Measurements from ENCODE around the gene C1orf50.
A peak's percentile ranks its signal among the peaks of the same experiment; 100 is the strongest.
"Not testable (repeated sequence)": the region's sequence is repeated elsewhere in the genome, so short reads cannot be mapped to it uniquely, and the experiment has no call there.

C1orf50 gene

GRCh38 chr1:42766741-42767509 lies at the start of gene C1orf50, which contains the start of gene P3H1:
TSS of gene C1orf50 (plus strand) at chr1:42767249. CDS start at chr1:42767312, 63 bp downstream.
TSS of gene P3H1 (minus strand) at chr1:42767028. CDS start at chr1:42766971, 57 bp downstream.
- DNase-seq (ENCODE audit: low spot score): peak; percentile 98

DNA sequence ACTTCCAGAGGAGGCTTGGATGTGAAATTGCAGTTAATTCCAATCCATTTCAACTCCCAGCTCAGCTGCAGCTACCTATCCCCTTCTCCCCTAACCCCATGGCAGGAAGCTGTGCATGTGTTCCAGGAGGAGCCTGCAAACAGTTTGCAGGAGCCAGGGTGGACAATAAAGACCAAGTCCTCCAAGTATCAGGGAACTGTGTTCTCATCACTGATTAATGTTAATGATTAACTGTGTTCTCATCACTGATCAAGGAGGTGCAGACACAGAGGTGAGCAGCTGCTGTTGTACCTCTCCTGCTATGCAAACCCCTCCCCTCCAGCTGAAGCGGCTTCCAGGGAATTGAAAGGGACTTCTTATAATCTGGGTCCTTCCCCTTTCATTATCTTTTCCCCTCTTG lies 46.2 kb upstream of the C1orf50 start:
- DNase-seq (ENCODE audit: low spot score): no peak

- DNase-seq (ENCODE audit: low spot score): no peak
Observed at GRCh38 chr1:42721926-42722325, 45.1 kb upstream of the C1orf50 start.

- not testable (repeated sequence) for DNase-seq (ENCODE audit: low spot score)
Observed at GRCh38 chr1:42722403-42722802, 44.6 kb upstream of the C1orf50 start.

- DNase-seq (ENCODE audit: low spot score): no peak
Observed at GRCh38 chr1:42723511-42723910, 43.5 kb upstream of the C1orf50 start.

GRCh38 chr1:42725820-42726219 lies 41.2 kb upstream of the C1orf50 start:
- not testable (repeated sequence) for DNase-seq (ENCODE audit: low spot score)

GRCh38 chr1:42730002-42730401 lies 37.0 kb upstream of the C1orf50 start:
- no peak for DNase-seq (ENCODE audit: low spot score)

DNA sequence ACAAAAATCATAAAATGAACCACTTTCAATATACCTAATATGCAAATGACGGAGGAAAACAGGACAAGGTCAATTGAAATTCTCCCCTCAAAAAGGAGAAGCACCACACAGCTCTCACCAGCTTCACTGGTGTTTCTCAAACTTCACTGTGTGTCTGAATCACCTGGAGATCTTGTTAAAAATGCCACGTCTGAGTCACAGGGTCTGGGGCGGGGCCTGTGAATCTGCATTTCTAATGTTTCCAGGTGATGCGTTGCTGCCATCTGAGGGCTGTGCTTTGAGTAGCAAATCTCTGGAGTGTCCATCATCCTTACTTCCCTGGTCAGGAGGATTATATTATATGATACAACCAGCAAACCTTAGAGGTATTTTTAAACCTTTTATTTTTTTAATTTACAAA lies 36.1 kb upstream of the C1orf50 start:
- DNase-seq (ENCODE audit: low spot score): no peak

DNA sequence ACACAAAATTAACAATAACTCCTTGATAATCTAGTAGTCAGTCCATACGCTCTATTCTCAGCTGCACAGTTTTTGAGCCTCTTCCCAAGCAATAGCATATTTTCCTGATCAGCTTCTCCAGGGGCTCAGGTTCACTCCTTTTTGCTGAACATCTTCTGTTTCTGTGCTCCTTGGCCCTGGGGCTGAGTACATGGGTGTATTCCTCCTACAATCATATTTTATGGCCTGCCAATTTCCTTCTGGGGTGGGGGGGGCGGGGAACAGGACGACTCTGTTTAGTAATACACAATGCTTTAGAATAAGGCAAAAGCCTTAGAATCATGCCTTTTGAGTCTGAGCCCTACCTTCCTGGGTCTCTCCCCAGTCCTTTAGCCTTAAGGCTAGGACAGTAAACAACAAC lies 35.5 kb upstream of the C1orf50 start:
- no peak for DNase-seq (ENCODE audit: low spot score)

- DNase-seq (ENCODE audit: low spot score): peak; percentile 5
Observed at GRCh38 chr1:42732126-42732680, 34.8 kb upstream of the C1orf50 start.

GRCh38 chr1:42733415-42734200 lies 33.4 kb upstream of the C1orf50 start:
- peak; percentile 1 for DNase-seq (ENCODE audit: low spot score)

- DNase-seq (ENCODE audit: low spot score): no peak
Observed at GRCh38 chr1:42734201-42735035, 32.6 kb upstream of the C1orf50 start.

DNA sequence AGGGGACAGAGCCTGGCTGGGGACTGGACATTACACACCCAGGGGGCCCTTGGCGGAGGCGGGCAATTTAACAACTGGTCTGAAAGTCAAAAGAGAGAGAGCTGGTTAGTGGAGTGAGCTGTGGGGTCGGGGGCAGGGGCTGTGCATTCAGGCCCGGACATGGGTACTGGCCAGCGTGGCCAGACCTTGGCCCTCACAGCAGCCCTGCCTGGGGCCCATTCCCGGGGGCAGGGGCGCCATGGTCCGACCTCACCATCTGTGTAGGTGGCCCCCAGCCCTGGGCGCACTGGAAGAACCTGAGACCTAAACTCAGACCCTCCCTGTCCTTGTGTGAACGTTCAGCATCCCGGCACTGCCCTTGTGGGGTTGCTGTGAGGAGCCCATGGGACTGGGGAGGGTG lies 32.0 kb upstream of the C1orf50 start:
- no peak for DNase-seq (ENCODE audit: low spot score)

GRCh38 chr1:42735477-42736105 lies 31.5 kb upstream of the C1orf50 start:
- no peak for DNase-seq (ENCODE audit: low spot score)

- peak; percentile 73 for DNase-seq (ENCODE audit: low spot score)
Observed at GRCh38 chr1:42736152-42736551, 30.9 kb upstream of the C1orf50 start.

GRCh38 chr1:42736571-42737200 lies 30.4 kb upstream of the C1orf50 start:
- no peak for DNase-seq (ENCODE audit: low spot score)

DNA sequence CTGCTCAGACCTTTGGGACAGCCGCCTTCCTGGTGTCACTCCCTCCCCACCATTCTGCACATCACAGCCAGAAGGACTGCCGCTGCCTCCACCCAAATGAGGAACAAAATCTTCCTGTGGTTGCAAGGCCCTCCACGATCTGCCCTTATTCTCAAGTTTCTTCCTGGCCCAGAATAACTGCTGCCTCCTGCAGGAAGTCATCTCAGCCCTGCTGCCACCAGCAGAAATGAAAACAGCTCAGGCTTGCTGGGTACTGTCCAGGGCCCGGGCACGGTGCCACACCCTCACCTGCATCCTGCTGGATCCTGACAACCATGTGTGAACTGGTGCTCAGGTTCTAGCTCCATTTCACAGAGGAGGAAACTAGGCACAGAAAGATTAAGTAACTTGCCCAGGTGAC lies 29.8 kb upstream of the C1orf50 start:
- DNase-seq (ENCODE audit: low spot score): peak; percentile 19

DNA sequence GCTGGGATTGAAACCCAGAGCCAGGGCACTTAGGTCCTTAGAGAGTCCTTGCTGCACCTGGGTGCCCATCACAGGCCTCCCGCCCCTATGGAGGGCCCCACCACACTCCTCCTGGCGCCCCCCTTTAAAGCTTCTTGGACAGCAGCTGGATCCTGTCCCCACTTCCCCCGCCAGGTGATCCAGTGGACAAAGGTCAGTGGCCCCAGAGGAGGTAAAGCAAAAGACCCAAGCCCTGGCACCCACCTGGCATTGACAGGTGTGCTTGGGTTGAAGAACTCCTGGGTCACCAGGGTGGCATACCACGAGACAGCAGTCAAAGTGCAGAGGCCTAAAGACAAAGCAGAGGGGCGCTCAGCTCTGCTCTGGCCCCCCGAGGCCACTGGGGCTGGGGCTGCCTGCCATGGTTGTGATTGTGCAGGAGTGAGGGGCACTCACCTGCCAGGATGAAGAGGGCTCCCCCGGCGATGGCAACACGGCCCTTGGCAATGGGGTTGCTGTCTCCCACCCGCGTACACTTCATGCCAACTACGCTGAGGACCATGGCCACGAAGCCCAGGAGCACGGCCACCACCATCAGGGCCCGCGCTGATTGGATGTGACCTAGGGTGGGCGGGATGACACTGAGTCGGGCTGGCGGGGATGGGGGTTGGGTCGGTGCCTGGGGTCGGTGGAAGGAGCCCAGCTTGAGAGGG lies 28.9 kb upstream of the C1orf50 start:
- DNase-seq (ENCODE audit: low spot score): no peak

DNA sequence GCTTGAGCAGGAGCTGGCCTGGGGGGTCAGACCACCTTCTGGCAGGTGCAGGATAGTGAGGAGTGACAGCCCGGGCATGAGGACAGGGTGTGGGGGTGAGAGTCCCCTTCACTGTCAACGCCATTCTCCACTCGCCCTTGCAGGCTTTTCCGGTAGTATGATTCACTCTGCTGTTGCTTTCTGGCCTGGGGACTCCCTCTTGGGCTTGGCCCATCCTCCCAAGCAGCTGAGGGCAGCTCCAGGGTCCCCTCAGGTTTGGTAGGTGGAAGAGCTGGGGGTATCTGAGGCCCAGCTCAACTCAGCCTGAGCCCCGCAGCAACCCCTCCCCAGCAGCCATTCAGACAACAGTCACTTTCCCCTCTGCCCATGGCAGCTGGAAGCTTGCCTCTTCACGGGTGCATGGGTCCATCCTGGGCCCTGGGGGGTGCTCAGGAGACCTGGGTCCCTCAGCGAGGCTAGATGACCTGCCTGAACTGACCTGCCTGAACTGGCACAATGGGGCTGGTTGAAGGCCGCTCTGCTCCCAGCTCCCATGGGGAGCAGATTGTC lies 28.3 kb upstream of the C1orf50 start:
- no peak for DNase-seq (ENCODE audit: low spot score)
